ENCODE data around the gene MB21D2.

Gene MB21D2

DNA sequence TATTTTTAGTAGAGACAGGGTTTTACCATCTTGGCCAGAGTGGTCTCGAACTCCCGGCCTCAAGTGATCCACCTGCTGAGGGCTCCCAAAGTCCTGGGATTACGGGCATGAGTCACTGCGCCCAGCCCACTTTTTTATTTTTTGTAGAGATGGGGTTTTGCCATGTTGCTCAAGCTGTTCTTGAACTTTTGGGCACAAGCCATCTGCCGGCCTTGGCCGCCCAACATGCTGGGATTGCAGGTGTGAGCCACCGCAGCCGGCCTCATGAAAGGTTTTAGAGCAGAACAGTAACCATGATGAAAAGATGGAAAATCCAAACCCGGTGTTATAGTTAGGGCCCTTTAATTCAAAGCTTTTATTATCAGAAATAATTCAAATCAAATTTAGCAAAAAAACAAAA lies 15.6 kb upstream of the MB21D2 start:
- H3K27me3 ChIP-seq (ENCODE audit: insufficient read depth, low read length) = no peaks in the 10 kb centered on the region
- H3K79me2 ChIP-seq (ENCODE audit: insufficient read depth, low read length) = no peaks in the 10 kb centered on the region
- H2AFZ ChIP-seq (ENCODE audit: low read length) = no peak overlapping the region
- H3K36me3 ChIP-seq (ENCODE audit: insufficient read depth, low read length) = no peaks in the 10 kb centered on the region
- H3K27ac ChIP-seq (ENCODE audit: low read depth, low read length, poor library complexity, severe bottlenecking) = no peak overlapping the region
- no peaks in the 10 kb centered on the region for H3F3A ChIP-seq (ENCODE audit: insufficient read depth, low read length)
- no peaks in the 10 kb centered on the region for H3K4me1 ChIP-seq (ENCODE audit: insufficient read depth, low read length, severe bottlenecking)
- H3K4me2 ChIP-seq (ENCODE audit: low read length) = no peak overlapping the region
- H4K20me1 ChIP-seq (ENCODE audit: insufficient read depth, low read length) = no peaks in the 10 kb centered on the region
- no peak for TF ChIP-seq EZH2 (IDR thresholded peaks at IDR 0.05; ENCODE audit: borderline replicate concordance, low read length)
- H3K9me3 ChIP-seq (ENCODE audit: low read length) = no peaks in the 10 kb centered on the region
- no peaks in the 10 kb centered on the region for H3K9me2 ChIP-seq (ENCODE audit: low read depth, low read length)
- no peak overlapping the region for H3K9ac ChIP-seq (ENCODE audit: low read length)
- no peak overlapping the region for H3K4me3 ChIP-seq (ENCODE audit: low read depth, low read length, poor library complexity, severe bottlenecking)

DNA sequence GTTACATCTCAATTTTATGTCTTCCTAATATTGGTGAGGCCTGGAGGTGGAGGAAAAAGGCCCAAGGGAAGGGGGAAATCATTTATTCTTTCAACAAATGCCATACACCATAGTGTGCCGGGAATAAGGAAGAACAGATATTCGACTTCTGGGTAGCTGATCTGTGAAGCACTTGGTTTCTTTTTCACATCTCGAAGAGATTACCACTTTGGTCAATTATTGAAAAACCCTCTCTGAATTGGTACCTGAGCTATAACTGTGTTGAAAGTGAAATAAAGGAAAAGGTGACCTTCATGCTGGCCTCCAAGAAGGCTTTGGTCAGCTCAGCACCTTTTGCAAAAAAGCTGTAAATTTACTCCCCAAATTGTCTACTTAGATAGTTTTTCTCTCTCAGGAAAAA lies 14.2 kb upstream of the MB21D2 start:
- Histone ChIP-seq H3K4me2 (ENCODE audit: low read length) (no peak overlapping the region), H3F3A (ENCODE audit: insufficient read depth, low read length) (no peaks in the 10 kb centered on the region), H3K4me3 (ENCODE audit: low read depth, low read length, poor library complexity, severe bottlenecking) (no peak overlapping the region), H3K27me3 (ENCODE audit: insufficient read depth, low read length) (no peaks in the 10 kb centered on the region), H3K9me2 (ENCODE audit: low read depth, low read length) (no peaks in the 10 kb centered on the region), H3K4me1 (ENCODE audit: insufficient read depth, low read length, severe bottlenecking) (no peaks in the 10 kb centered on the region), H2AFZ (ENCODE audit: low read length) (no peak overlapping the region), H3K27ac (ENCODE audit: low read depth, low read length, poor library complexity, severe bottlenecking) (no peak overlapping the region), H4K20me1 (ENCODE audit: insufficient read depth, low read length) (no peaks in the 10 kb centered on the region), H3K9ac (ENCODE audit: low read length) (no peak overlapping the region), H3K9me3 (ENCODE audit: low read length) (no peaks in the 10 kb centered on the region), H3K36me3 (ENCODE audit: insufficient read depth, low read length) (no peaks in the 10 kb centered on the region), H3K79me2 (ENCODE audit: insufficient read depth, low read length) (no peaks in the 10 kb centered on the region)
- TF ChIP-seq, protein P1, sequence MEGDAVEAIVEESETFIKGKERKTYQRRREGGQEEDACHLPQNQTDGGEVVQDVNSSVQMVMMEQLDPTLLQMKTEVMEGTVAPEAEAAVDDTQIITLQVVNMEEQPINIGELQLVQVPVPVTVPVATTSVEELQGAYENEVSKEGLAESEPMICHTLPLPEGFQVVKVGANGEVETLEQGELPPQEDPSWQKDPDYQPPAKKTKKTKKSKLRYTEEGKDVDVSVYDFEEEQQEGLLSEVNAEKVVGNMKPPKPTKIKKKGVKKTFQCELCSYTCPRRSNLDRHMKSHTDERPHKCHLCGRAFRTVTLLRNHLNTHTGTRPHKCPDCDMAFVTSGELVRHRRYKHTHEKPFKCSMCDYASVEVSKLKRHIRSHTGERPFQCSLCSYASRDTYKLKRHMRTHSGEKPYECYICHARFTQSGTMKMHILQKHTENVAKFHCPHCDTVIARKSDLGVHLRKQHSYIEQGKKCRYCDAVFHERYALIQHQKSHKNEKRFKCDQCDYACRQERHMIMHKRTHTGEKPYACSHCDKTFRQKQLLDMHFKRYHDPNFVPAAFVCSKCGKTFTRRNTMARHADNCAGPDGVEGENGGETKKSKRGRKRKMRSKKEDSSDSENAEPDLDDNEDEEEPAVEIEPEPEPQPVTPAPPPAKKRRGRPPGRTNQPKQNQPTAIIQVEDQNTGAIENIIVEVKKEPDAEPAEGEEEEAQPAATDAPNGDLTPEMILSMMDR (IDR thresholded peaks at IDR 0.05; ENCODE audit: low read length) = no peak

DNA sequence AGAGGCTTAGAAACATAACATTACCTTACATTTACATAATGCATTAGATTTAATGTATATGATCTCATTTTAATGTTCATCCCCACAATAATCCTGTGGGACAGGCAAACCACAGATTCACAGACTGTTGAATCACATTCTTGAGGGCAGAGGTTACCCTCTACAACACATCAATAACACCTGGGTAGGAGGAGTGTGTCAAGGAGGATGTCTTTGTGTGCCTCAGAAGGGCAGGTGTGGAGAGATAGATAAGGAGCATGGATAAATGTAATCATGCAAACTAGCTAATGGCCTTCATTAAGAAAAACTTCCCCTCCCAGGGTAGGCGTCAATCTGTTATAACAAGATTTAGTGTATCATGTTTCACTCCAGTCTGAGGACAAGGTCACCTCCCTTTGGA lies 12.9 kb upstream of the MB21D2 start:
- H3F3A ChIP-seq (ENCODE audit: insufficient read depth, low read length) = no peaks in the 10 kb centered on the region
- H2AFZ ChIP-seq (ENCODE audit: low read length) = no peak overlapping the region
- no peaks in the 10 kb centered on the region for H3K9me2 ChIP-seq (ENCODE audit: low read depth, low read length)
- no peak overlapping the region for H3K4me3 ChIP-seq (ENCODE audit: low read depth, low read length, poor library complexity, severe bottlenecking)
- no peaks in the 10 kb centered on the region for H3K27me3 ChIP-seq (ENCODE audit: insufficient read depth, low read length)
- no peak overlapping the region for H3K4me2 ChIP-seq (ENCODE audit: low read length)
- H3K27ac ChIP-seq (ENCODE audit: low read depth, low read length, poor library complexity, severe bottlenecking) = no peak overlapping the region
- no peak overlapping the region for H3K9ac ChIP-seq (ENCODE audit: low read length)
- no peaks in the 10 kb centered on the region for H3K4me1 ChIP-seq (ENCODE audit: insufficient read depth, low read length, severe bottlenecking)
- H4K20me1 ChIP-seq (ENCODE audit: insufficient read depth, low read length) = no peaks in the 10 kb centered on the region
- no peaks in the 10 kb centered on the region for H3K36me3 ChIP-seq (ENCODE audit: insufficient read depth, low read length)
- no peaks in the 10 kb centered on the region for H3K79me2 ChIP-seq (ENCODE audit: insufficient read depth, low read length)
- no peak for TF ChIP-seq EZH2 (IDR thresholded peaks at IDR 0.05; ENCODE audit: borderline replicate concordance, low read length)
- TF ChIP-seq, protein P1 (IDR thresholded peaks at IDR 0.05; ENCODE audit: low read length) = no peak
- no peaks in the 10 kb centered on the region for H3K9me3 ChIP-seq (ENCODE audit: low read length)

DNA sequence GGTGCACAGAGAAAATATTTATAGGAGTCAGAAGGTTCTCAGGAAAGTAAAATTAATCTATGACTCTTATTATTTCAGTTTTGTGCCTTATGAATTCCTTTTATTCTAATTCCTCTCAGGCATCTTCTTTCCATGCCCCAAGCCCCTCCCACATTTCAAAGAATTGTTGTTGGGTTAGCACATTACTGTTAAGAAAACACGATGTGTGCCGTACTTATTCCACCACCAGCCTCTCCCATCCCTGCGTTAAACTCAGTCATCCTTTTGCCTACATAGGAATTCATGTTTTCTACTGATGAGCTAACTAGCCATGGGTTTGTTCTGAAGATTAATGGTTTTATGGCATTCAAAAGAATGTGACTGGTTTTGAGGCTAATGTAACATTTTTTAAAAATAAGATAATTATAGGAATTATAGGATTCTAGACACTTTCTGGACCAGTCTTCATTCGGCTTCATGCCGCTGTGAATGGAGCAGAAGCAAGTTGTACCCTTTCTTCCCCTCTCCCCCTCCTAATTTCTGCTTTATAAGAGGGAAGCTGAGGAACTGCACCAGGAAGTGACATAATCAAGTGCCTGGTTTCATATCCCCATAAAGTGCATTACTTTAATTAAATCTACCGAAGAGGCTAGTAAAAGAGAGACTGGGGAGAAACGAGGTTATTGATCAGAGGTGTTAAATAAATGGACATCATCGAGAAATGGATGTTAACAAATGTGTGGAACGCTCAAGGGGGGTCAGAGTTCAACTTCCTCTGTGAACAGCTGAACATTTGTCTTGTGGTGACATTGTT lies 12.3 kb upstream of the MB21D2 start:
- H3K27me3 ChIP-seq (ENCODE audit: insufficient read depth, low read length) = no peaks in the 10 kb centered on the region
- no peak overlapping the region for H3K4me2 ChIP-seq (ENCODE audit: low read length)
- no peak overlapping the region for H3K9ac ChIP-seq (ENCODE audit: low read length)
- no peak overlapping the region for H3K4me3 ChIP-seq (ENCODE audit: low read depth, low read length, poor library complexity, severe bottlenecking)
- H3K36me3 ChIP-seq (ENCODE audit: insufficient read depth, low read length) = no peaks in the 10 kb centered on the region
- no peaks in the 10 kb centered on the region for H3K4me1 ChIP-seq (ENCODE audit: insufficient read depth, low read length, severe bottlenecking)
- no peak overlapping the region for H3K27ac ChIP-seq (ENCODE audit: low read depth, low read length, poor library complexity, severe bottlenecking)
- H4K20me1 ChIP-seq (ENCODE audit: insufficient read depth, low read length) = no peaks in the 10 kb centered on the region
- no peak for TF ChIP-seq EZH2 (IDR thresholded peaks at IDR 0.05; ENCODE audit: borderline replicate concordance, low read length)
- TF ChIP-seq, protein P1 (IDR thresholded peaks at IDR 0.05; ENCODE audit: low read length) = no peak
- H3F3A ChIP-seq (ENCODE audit: insufficient read depth, low read length) = no peaks in the 10 kb centered on the region
- no peaks in the 10 kb centered on the region for H3K9me3 ChIP-seq (ENCODE audit: low read length)
- no peaks in the 10 kb centered on the region for H3K79me2 ChIP-seq (ENCODE audit: insufficient read depth, low read length)
- no peaks in the 10 kb centered on the region for H3K9me2 ChIP-seq (ENCODE audit: low read depth, low read length)
- H2AFZ ChIP-seq (ENCODE audit: low read length) = no peak overlapping the region

Data from OCI-LY1 (cell line).